ENCODE data around the gene SMARCA2.

SMARCA2 gene

GRCh38 chr9:2043243-2043642, 28.1 kb downstream of the SMARCA2 start:
- no peak for DNase-seq

GRCh38 chr9:2043881-2044462, 28.8 kb downstream of the SMARCA2 start:
- no peak for DNase-seq

DNA sequence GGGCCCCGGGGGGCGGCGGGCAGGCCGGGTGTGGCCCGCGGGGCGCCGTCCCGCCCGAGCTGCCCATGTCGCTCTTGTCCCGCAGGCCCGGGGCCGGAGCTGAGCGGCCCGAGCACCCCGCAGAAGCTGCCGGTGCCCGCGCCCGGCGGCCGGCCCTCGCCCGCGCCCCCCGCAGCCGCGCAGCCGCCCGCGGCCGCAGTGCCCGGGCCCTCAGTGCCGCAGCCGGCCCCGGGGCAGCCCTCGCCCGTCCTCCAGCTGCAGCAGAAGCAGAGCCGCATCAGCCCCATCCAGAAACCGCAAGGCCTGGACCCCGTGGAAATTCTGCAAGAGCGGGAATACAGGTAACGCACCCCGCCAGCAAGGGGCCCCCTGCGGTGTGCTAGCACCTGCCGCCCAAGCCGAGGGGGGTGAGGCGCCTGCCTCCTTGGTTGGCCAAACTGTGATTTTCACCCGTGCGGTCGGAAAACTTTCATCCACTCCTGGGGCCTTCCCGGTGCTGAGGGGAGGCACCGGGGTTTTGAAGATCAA, 32.1 kb downstream of the SMARCA2 start:
- no peak for DNase-seq

DNA sequence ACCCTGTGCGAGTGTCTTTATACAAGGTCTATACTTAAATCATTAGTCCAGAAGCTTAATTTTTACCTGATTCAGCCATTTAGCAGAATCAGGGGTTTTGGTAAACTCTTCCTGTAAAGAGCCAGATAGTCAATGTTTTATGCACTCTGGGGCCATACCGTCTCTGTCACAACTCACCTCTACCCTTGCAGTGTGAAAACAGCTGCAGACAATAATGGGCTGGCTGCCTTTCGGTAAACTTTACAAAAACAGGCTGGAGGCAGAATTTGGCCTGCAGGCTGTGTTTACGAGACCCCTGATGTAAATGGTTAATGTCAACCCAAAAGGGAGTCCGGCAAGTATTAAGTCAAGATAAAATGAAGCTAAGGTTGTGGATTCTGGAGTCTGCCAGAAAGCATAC, 32.8 kb downstream of the SMARCA2 start:
- no peak for DNase-seq

- no peak for DNase-seq
These were observed 35.1 kb downstream of the SMARCA2 start for GRCh38 chr9:2050236-2050635.

DNA sequence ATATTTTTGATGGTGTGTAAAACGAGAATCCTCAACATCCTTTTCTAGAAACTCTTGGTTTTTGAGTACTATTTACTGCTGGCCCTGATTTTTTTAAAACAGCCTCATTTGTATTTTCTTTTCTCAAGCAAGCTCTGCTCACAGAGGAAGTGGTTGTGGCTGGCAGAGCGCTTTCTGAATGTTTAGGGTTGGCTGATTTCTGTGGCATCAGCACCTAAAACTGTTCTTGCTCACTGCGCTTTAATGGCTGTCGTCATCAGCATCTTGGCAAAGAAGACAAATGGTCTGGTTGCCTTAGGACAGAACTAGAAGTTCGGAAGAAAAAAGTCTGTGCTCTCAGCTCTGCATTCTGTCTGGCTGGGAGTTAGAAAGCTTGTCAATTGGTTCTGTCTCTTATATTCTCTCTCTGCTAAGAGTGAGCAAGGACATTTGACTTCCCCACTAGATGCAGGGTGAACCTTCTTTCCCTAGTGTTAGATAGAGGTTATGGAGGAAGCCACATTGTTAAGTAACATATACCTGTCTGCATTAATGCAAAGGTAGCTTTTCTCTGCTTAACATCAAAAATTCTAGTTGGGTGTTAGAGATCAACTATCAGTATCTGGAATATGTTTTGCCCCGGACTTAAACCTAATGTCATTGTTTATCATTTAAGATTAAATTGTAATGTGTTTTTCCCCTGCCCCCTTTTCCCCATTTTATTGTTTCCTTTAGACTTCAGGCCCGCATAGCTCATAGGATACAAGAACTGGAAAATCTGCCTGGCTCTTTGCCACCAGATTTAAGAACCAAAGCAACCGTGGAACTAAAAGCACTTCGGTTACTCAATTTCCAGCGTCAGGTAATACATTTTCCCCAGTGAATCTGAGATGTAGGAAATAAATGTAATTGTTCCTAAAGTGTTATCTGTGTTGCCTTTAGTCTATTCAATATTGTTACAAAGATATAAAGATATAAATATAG, 39.0 kb downstream of the SMARCA2 start:
- peak; percentile 50 for DNase-seq

DNA sequence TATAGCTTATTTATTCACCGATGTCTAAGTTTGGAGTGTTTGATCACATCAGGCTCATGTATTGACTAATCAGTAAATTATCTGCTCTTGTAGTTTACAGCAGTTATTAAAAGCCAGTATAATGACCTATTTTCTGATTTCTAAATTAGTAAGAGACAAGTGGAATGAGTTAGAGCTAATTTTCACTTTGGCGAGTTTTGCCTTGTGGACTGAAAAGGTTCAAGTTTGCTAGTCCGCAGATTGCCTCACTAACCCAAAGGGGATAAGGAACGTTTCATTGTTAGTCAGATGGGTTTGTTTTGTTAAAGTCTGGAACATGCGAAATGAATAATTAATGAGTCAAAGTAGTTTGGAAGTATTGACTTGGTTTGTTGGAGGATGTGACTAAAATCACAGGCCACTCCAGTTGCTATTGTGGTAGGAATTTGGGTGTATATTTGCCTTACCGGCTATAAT, 40.1 kb downstream of the SMARCA2 start:
- no peak for DNase-seq

GRCh38 chr9:2059274-2059929, 44.3 kb downstream of the SMARCA2 start:
- DNase-seq = no peak

DNA sequence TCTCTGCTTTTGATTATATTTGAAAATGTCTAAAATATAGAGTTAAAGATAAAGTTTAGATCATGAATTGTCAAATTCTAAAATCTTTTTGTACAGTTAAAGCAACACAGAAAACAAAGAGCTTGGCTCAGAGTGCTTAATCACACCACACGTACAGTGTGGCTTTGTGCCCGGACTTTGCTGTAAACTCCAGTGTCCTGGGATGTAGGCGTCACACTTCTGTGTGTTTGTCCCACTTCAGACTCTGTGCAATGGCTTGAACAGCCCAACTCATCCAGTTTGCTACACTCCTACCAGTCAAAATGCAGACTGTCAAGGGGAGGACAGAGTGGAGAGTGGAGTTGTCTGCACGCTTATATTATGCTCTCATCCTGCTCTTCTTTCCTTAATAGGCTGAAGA, 45.3 kb downstream of the SMARCA2 start:
- no peak for DNase-seq

- no peak for DNase-seq
These were observed 50.6 kb downstream of the SMARCA2 start for GRCh38 chr9:2065704-2066103.

GRCh38 chr9:2066312-2067273, 51.4 kb downstream of the SMARCA2 start:
- DNase-seq = peak; percentile 57

DNA sequence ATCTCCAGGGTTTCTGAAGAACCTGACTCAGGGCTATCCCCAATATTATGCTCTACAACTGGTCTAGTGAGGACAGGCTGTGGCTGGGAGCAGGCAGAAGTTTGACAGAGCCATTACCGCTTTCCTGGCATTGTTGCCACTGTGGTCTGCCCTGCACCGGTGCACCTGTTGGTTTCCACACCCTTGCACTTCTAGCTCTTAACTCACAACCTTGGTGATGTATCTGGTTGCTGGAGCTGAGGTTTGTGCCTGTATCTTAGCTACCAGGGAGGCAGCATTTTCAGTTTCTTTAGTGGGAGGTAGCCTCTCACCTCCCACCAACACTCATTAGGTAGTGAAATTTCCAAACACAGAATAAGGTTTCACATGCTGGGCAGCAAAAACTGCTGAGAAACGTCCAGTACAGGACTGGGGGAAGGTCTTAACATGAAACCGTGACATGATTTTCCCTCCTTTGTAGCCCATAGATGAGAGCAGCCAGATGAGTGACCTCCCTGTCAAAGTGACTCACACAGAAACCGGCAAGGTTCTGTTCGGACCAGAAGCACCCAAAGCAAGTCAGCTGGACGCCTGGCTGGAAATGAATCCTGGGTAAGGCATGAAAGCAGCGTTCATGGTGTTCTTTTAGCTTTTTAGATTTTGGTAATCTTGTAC, 57.7 kb downstream of the SMARCA2 start:
- DNase-seq = no peak

GRCh38 chr9:2082772-2083171, 67.6 kb downstream of the SMARCA2 start:
- no peak for DNase-seq

- DNase-seq = no peak
These were observed 68.3 kb downstream of the SMARCA2 start for GRCh38 chr9:2083479-2083878.

GRCh38 chr9:2085716-2086115, 70.6 kb downstream of the SMARCA2 start:
- DNase-seq = peak; percentile 16

DNA sequence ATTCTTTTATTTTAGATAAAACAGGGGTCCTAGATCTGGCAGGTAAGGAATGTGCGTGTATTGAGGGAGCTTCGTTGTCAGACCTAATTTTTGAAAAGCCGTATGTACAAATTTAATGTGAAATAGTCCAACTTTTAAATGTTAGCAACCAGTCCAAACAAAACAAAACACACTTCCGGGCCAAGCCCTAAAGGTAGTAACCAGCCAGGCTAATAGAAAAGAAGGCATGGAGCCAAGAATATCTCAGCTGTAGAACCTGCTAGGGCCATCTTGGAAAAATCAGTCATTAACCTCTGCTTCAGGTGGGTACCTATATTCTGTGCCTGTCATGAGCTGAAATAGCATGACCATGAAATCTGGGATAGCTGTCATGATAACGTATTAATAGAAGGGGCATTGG, 71.0 kb downstream of the SMARCA2 start:
- no peak for DNase-seq

DNA sequence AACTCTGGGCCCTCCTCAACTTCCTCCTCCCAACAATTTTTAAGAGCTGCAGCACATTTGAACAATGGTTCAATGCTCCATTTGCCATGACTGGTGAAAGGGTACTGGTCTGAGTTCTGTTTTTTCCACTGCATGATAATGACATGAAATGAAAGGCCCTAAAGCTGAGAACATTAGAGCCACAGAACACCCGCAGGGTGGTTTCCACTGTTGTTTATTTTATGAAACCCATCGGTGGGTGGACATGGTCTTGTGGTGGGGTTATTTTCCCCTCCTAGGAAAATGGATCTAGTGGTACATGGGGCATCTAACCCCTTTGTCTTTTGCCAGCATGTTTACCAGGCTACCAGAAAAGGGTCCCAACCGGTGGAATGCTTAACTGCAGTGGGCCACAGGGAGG, 71.8 kb downstream of the SMARCA2 start:
- no peak for DNase-seq

DNA sequence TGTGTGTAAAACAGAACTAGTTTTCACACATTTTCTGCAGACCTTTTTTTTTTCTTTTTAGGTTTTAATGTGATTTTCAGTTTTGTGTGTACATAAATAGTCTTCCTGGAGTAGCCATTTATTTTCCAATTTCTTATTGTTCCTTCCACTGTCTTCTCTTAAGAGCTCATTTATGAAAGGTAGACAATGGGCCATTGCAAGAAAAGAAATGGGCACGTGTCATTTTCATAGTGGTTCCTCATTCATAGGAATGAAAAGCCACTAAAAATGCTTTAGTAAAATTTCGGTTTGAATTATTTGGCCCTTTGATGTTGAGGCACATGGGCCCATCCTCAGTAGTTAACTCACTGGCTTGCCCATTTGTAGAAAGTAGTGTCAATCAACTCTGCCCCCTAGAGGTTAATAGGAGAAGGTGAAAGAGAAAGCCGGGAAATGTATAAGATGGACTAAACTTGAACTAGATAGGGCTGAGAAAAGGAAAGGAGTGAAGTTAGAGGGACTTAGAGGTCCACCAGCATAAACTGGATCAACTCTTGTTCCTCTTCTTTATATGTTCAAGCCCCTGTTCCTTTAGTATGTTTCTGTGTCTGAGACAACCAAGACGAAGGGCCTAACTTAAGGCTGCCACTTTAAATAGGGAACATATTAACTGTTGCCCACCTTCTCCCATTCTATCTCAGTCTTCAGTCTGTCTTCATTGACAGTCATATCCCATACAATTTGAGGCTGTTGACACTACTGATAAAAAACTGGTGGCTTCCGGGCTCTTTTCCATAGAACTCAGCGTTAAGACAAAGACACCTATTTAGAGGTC, 72.6 kb downstream of the SMARCA2 start:
- DNase-seq = peak; percentile 85

DNA sequence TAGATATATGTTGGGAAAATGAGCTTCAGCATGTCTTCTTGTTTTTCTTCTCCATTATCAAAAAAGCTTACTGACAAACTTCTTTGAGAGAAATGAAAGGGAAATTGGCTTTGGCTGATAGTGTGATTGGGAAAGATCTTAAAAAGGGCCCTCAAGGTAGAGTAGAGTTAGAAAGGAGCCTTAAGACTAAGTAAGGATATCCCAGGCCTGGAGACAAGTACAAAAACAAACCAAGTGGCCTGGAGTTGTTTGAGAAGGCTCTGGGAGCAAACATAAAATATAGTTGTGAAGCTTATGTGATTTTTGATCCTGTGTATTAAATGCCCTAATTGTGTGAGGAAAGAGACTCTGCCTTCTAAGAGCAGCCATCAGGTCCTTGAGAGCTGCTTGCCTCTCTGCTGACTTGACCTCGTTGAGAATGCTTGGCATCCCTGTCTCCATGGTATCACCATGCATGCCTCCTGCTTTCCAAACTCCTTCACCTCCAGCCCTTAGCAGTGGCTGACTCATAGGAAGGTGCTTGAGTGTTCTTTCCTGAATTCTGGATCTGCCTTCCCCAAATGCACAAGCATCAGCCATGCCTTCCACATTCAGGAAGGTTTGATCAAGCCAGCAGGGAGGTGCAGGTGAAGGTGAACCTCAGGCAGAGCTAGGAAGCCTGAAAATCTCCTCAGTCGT, 78.9 kb downstream of the SMARCA2 start:
- DNase-seq = no peak

- DNase-seq = peak; percentile 27
These were observed 81.3 kb downstream of the SMARCA2 start for GRCh38 chr9:2096376-2096970.

All from hematopoietic multipotent progenitor cell treated with erythropoietin and hydrocortisone succinate and interleukin-3 and kit ligand, for 4 days (in vitro differentiated cells).